Measurements from ENCODE around the gene KRT80. TPM values are rescaled to one million over a fixed set of nuclear protein-coding genes. Genes with fewer than 3 reads are reported as not detected.

The KRT80 gene
- total RNA-seq, 4 donors from 2014 or later = not detected

GRCh38 chr12:52164624-52165023 lies 27.2 kb downstream of the KRT80 start:
- TF ChIP-seq, protein P1, sequence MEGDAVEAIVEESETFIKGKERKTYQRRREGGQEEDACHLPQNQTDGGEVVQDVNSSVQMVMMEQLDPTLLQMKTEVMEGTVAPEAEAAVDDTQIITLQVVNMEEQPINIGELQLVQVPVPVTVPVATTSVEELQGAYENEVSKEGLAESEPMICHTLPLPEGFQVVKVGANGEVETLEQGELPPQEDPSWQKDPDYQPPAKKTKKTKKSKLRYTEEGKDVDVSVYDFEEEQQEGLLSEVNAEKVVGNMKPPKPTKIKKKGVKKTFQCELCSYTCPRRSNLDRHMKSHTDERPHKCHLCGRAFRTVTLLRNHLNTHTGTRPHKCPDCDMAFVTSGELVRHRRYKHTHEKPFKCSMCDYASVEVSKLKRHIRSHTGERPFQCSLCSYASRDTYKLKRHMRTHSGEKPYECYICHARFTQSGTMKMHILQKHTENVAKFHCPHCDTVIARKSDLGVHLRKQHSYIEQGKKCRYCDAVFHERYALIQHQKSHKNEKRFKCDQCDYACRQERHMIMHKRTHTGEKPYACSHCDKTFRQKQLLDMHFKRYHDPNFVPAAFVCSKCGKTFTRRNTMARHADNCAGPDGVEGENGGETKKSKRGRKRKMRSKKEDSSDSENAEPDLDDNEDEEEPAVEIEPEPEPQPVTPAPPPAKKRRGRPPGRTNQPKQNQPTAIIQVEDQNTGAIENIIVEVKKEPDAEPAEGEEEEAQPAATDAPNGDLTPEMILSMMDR (IDR thresholded peaks at IDR 0.05; ENCODE audit: low read depth) = no peak

DNA sequence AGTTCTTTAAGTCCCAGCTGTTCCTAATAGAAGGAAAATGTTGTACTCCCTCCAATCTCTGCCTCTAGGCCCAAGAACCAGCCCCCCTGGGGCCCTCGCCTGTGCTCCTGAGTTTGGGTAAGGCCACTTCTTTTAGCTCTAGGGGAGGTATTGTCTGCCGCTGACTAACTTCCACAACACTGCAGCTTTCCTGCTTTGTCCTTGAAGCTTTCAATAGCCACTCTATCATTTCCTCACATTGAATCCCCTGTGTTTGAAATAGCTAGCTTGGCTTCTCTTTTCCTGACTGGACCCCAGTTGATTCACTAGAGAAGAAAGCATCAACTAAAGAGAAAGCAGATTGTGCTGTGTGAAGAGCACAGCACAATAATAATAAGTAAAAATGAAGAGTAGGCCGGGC lies 28.8 kb downstream of the KRT80 start:
- TF ChIP-seq, protein P1 (IDR thresholded peaks at IDR 0.05; ENCODE audit: low read depth) = no peak

DNA sequence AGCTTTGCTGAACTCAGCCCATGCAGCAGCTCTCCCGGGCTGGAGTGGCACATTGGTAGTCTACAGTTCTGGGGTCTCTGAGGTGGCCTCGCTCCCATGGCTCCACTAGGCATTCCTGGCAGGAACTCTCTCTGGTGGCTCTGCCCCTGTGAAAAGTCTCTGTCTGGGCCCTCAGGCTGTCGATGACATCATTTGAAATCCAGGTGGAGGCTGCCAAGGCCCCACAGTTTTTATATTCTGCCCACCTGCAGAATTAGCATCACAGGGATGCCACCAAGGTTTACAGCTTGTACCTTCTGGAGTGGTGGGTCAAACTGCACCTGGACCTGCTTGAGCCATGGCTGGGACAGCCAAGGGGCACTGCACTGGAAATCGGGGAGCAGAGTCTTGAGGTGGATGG lies 31.6 kb downstream of the KRT80 start:
- TF ChIP-seq, protein P1 (IDR thresholded peaks at IDR 0.05; ENCODE audit: low read depth) = no peak

DNA sequence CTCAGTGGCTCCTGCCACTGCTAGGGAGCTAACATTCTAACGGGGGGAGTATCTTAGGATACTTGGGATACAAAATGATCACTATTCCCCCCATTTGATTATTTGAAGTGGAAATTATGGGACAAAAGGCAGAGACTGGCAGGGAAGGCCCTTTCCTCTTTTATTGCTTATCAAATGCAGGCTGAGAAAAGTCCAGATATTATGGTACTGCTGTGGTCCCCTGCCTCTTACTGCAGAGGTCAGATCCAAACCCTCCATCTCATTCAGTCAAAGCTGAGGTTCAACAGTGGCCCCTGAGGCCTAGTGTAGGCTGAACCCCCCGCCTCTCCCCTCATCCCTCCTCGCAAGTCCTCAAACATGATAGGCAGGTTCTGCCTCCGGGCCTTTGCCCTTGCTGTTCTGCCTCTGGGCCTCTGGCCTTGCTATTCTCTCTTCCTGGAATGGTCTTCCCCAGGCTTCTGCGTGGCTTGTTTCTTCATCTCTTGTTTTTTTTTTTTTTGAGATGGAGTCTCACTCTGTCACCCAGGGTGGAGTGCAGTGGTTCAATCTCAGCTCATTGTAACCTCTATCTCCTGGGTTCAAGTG lies 34.2 kb downstream of the KRT80 start:
- TF ChIP-seq, protein P1 (IDR thresholded peaks at IDR 0.05; ENCODE audit: low read depth) = no peak

DNA sequence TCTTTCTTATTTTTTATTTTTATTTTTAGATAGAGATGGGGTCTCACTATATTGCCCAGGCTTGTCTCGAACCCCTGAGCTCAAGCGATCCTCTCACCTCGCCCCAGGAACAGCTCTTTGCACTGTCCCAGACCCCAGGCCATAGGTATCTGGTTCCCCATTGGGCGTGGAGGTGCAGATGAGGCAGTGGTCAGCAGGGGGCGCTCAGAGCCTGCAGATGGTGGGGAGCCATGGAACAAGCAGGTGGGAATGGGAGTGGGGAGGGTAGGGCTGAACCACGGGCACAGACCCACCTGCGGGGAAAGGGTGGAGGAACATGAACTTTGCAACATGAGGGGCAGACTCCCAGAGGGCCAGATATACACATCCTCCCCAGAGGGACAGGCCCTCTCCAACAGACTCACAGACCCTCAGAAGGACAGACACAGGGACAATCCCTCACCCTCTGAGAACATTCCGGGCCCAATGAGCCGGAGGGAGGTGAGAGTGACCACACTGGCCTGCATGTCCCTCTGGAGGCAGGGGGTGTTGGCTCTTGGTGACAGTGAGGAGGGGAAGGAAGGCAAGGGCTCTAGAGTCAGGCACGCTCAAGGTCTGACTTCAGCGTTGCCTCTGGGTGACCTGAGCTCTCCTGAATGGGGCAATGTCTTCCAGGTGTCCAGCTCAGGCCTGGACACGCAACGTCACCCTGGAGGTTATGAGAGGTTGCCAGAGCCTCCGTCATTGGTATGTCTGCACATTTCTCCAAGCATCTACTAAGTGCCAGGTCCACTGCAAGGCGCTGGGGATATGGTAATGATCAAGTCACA lies 34.9 kb downstream of the KRT80 start:
- TF ChIP-seq, protein P1 (IDR thresholded peaks at IDR 0.05; ENCODE audit: low read depth) = no peak

DNA sequence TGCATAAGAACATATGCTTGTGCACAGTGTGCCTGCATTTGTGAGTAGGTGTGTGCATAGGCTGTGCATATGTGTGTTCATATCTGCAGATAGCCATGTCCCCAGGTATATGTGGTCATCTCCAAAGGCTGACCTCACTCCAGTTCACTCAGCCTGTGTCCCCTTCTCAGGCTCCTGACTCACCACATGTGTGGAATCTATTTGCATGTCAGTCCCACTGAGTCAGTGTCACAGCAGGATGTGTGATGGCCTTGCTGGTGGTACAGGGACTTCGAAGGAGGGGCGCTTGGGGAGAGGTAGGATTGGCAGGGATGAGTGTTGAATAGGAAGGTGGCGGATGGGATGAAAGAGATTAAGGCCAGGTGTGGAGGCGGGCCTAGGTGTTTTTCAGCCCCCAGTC lies 35.5 kb downstream of the KRT80 start:
- TF ChIP-seq, protein P1 (IDR thresholded peaks at IDR 0.05; ENCODE audit: low read depth) = no peak

- TF ChIP-seq, protein P1 (IDR thresholded peaks at IDR 0.05; ENCODE audit: low read depth) = no peak
Measured at GRCh38 chr12:52155048-52155868, 36.6 kb downstream of the KRT80 start.
